Stimulated activated CD4-positive, alpha-beta T cell treated with anti-CD3 and anti-CD28 coated beads, Interleukin-12 subunit alpha, Interleukin-12 subunit beta, amount 100 ng/mL, for 24 hours (primary cell): ENCODE measurements around the gene CCL26.
"Not testable (repeated sequence)": the region's sequence is repeated elsewhere in the genome, so short reads cannot be mapped to it uniquely, and the experiment has no call there.

Source experiments
- DNase-seq, 2 experiments: peaks; one replicate each; pipeline ENCODE4 v3.0.0-alpha.2; 2020; ENCODE audit warnings: low read depth in 2 of 2

Gene CCL26

DNA sequence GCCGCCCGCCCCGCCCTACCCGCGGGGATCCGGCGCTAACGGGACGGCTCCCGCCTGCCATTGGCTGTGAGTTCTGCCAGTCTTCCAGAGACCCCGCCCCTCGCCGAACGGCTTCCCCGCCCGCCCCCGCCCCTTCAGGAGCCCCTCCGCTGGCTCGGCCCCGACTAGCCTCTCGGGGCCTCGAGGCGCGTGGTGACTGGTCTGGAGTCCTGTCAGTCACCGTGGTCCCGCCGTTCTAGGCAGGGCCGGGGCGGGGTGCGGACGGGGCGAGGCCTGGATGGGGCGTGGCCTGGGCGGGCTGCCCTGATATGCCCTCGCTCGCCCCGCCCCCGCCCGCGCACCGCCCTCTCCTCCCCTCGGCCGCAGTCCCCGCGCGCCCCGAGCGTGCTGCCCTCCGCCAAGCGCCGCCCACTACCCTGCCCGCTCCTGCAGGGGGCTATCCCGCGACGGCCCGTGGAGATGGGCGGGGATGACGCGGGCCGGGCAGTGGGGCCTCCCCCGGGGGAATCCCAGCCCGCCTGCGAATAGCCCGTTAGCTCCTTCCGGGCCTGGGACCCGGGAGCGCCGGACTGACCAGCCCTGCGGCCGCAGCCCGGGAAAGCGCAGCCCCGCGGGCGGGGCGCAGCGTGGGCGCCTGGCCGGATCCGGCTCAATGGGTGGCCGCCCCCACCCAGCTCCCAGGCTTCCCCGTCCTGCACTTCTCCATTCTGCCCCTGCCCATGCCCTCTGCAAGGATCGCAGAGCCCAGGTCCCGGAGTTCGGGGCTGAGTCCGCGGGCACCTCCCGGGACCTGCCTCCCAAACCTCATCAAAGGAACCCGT is 32.8 kb downstream of the CCL26 start:
- peak; percentile 96 to 98 for DNase-seq

DNA sequence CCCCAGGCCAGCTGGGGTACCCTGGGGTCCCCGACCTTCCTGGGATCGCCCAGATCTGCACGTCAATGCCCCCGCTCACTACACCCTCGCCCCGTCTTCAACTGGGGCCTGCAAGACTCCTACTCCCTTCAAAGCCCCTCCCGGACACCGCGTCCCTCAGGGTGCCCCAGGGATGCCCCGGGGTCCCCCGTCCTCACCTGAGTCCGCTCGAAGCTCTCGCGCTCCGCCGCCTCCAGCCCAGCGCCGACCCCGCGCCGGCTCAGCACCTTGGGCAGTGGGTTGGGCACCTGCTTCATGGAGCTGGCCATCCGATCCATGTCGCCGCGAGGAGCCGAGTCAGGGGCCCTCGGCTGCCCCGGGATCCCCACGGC is 33.4 kb downstream of the CCL26 start, which contains the start of gene HIP1:
HIP1 (minus strand) TSS at position 338 of the 371 bp plus-strand sequence; CDS start at position 317, 21 bp downstream.
- DNase-seq, result no peak

DNA sequence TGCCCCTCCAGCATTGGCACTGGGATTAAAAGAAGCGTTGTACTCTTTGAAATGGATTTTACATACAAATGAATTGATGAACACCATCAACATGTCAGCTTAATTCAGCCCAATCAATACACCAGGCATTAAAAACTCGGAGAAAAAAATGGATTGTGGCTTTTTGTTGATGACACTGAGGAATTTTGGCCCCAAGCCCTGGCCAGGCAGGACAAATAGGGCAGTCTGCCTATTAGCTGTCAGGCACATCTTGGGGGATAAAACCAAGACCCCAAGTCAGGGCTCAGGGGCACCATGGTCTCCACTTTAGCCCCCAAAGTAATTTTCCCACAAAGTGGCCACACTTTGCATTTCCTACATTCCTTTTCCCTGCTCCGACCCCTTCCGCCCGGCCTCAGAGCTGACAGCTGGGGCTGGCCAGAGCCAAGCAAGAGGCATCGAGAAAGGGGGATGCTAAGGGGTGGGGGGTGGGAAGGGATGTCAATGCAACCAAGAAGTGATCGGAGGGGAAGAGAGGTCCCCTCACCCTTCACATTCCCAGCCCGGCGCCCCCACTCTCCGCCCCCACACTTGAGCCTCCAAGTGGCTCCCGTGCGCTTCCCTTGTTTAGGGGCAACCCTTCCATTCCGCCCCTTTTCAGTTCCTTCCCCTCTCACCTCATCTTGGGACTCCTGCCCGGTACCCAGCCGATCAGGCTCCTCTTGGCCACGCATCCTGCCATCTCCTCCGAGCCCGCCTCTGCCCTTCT is 34.0 kb downstream of the CCL26 start:
- DNase-seq, result no peak

DNA sequence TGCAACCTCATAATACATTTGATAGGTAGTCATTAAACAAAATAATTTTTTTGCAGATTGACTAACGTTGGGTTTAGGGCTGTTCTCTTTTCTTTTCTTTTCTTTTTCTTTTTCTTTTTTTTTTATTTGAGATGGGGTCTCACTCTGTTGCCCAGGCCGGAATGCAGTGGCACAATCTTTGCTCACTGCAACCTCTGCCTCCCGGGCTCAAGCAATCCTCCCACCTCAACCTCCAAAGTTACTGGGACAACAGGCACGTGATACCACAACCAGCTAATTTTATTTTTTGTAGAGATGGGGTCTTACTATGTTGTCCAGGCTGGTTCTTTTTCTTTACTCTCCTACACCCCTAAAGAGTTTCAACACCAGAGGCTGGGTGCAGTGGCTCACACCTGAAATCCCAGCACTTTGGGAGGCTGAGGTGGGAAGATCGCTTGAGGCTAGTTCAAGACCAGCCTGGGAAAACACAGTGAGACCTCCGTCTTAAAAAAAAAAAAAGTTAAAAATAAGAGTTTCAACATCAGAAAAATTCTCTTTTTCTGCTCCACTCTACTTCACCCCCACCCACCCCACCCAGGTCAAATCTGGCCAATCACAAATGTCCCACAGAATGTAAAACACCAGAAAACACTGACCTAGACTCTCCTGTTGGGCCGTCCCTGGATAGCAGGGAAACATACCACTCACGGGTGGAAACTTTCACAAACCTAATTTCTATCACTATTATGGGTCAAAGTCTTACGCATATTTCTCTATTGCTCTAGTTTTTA is 36.2 kb downstream of the CCL26 start:
- DNase-seq, result no peak

DNA sequence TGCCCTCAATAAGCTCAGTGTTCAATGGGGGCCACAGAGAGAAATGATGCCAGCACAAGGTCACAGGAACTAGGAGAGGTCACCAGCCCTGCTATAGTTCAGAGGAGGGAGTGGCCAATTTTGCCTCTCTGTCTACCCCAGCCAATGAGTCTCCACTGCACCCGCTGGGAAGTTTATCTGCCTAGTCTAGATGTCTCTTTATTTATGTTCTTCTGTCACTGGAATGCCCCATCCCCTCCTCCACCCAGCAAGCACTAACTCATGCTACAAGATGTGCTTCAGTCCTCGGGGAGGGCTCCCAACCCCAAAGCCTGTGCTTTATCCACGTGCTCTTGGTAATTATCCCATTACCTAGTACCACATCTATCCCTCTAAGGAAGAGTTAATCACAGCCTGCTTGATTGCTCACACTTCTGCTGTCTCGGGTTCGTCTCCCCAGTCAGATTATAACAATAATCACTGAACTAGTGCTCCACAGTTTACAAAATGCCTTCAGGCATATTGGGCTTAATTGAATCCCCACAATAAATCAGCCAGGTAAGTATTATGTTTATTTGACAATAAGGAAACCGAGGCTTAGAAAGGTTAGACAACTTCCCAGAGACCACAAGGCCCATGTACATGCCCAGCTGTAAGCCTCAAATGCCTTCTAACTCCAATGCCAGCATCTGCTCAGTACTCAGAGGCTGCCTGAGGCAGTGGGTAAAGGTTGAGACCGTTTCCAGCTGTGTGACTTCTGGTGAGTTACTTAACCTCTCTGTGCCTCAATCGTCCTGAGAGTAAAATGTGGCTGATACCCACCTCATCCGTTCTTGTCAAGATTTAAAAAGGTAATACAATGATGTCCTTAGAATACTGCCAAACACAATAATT is 37.2 kb downstream of the CCL26 start:
- no peak for DNase-seq

DNA sequence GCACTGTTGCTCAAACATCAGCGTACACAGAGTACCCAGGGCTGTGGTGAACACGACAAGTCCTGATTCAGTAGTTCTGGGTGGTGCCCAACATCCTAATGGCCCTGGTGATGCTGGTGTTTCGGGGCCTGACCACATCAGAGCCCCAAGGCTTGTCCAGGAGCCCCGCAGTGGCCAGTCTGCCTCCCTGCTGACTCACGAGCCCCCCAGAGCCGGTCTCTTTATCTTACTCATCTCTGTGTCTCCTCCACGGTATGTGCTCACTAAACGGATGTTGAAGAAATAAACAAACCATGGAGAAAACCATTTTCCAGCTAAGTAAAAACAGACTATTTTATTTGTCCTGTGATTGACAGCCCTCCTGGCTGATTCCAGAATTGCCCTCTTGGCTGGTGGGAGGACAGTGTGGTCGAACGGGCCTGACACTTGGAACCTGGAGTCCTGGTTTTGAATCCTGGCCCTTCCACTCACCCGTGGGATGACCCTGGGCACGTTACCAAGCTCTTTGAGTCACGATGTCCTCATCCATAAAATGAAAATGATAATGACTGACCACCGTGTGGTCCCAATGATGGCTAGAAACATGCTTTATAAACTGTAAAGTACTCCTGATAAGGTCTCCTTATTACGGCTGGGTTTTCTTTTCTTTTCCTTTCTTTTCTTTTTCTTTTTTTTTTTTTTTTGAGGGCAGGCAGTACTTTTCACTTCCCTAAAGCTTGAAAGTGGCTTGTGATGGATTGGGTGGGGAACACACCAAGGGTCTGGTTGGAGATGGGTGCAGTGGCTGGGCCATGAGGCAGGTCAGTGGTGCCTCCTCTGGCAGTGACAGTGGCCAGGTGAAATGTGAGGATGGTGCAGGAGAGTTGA is 39.0 kb downstream of the CCL26 start:
- no peak for DNase-seq

DNA sequence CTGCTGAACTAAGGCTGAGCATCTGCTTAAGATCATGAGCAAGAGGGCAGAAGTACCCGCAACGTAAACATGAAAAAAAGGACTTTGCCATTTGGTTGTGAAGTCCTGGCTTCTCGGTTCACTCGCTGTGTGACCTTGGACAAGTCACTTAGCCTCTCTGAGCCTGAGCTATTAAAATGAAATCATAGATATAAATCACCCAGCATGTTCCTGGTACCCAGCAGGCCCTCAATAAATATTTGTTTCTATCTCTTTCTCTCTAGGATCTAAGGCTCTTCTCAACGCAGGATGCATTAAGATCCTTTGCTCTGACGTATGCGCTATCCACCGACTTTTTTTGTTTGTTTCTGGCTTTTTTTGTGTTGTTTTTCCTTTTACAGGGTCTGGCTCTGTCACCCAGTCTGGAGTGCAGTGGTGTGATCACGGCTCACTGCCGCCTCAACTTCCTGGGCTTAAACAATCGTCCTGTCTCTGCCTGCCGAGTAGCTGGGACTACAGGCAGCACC is 39.9 kb downstream of the CCL26 start:
- DNase-seq, result no peak

DNA sequence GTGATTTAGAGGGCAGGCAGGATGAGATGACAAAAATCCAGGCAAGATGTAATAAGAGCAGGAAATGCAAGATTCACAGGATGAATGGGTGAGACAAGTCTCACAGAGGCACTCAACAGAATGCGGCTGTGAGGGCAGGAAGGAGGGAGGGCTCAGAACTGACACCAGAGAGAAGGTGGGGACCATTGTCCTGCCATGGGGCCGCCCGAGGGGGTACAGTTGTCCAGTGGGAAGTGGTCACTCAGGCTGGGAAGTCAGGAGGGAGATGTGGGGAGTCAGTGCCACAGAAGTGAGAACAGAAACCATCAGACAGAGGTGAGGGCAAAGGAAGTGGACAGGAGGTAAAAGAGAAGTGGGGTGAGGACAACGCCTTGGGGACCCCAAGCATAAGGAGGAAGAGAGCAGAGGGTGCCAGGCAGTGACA is 42.1 kb downstream of the CCL26 start:
- no peak for DNase-seq

DNA sequence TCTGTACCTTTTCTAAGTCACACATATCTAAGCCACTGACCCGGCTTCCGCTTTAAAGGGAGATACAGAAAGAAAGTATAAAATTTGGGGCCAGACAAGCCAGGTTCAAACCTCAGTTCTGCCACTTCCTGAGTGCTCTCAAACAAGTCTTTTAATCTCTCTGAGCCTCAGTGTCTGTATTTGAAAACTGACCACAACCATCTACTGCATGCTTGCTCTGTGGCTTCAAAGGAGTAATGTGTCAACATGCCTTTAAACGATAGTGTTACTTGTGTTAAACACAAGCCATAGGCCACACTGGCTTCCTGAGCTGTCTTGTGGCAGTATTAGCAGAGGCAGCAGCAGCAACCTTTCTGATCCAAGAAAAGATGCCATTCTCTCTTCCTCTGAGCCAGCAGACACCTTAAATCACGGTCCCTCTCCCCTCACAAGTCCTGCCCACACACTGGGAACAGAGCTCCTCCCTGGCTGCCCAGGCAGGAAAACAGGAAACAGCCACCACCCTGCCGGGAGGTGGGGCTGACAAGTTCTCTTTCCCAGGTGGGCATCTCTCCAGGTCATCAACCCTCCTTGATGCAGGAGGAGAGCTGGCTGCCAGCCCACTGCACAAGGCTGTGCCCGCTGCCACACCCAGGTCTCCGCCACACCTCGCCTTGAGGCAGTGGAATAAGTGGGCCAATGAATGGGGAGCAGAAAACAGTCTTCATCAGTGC is 44.0 kb downstream of the CCL26 start:
- no peak for DNase-seq

DNA sequence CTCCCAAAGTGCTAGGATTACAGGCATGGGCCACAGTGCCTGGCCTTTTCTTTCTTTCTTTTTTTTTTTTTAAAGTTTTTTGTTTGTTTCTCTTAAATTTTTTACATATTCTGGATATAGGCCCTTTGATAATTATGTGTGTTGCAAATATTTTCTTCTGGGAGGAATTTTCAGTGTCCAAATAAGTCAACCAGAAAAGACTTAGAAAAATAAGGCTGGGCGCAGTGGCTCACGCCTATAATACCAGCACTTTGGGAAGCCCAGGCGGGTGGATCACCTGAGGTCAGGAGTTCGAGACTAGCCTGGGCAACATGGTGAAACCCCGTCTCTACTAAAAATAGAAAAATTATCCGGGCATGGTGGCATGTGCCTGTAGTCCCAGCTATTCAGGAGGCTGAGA is 44.7 kb downstream of the CCL26 start:
- DNase-seq, result not testable (repeated sequence)

DNA sequence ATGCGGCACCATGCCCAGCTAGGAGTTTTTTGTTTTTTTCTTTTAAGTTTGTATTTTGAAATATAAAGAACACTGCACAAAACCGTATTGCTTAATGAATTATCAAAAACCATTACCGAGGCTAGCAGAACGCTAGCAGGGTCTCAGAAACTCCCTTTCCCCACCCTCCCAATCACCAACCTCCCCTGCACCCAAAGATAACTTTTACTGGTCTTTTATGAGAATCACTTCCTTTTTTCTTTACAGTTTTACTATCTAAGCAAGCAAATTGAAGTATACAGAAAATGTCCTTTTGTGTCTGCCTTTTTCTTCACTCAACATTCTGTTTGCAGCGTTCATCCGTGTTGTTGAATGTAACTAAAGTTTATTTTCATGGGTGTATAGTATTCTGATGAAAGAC is 46.7 kb downstream of the CCL26 start:
- no peak for DNase-seq

DNA sequence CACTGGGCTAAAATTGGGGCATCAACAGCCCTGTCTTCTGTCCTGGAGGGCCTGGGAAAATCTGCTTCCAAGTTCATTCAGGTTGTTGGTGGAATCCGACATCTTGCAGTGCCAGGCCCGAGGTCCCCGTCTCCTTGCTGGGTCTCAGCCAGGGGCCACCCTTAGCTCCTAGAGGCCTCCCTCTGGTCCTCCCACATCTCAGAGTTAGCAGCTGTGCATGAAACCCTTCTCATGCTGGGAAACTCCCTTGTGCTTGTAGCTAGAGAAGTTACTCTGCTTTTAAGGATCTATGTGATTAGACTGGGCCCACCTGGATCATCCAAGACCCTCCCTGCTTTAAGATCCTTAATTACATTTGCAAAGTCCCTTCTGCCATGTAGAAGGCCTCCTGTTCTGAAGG is 48.6 kb downstream of the CCL26 start:
- DNase-seq, result no peak

DNA sequence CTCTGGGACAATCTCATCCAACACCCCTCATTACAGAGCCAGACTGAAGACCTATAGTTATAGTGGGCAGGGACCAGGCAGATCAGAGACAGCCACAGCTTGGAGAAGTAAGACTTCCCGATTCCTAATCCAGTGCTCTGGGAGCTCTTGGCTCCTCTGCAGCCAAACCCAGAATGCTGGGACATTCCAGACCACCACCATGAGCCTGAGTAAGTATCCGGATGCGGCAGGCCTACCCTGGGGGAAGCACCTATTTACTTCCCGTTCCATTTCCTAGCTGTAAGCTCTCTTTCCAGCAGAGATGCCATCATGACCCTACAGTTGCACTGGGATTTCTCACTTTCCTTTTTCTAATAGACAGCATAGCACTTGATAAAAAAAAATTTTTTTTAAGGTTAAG is 49.6 kb downstream of the CCL26 start:
- DNase-seq, result no peak

DNA sequence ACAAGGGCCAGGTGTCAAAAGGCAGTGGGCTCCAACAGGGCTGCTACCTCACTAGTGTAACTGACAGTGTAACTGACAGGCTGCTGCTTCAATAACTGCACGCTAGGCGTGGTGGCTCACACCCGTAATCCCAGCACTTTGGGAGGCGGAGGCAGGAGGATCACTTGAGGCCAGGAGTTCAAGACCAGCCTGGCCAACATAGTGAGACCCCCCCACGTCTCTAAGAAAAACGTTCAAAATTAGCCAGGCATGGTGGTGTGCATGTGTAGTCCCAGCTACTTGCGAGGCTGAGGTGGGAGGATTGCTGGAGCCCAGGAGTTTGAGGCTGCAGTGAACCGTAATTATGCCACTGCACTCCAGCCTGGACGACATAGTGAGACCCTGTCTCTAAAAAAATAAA is 50.1 kb downstream of the CCL26 start:
- DNase-seq, result not testable (repeated sequence)

DNA sequence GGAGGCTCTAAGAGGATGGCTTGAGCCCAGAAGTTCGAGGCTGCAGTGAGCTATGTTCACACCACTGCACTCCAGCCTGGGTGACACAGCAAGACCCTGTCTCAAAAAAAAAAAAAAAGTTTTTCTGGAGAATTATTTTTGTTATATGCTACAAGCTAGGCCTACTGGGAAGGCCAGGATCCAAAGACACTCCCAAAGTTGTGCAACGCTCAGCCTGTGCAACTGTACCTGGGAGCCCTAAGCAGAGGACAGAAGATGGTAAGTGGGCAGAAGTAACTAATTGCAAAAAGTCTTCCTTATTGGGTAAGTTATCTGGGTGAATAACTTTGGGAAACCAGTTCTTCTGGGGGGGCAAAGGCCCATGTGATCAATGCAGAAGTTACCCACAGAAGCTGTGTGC is 50.6 kb downstream of the CCL26 start:
- DNase-seq, result no peak

DNA sequence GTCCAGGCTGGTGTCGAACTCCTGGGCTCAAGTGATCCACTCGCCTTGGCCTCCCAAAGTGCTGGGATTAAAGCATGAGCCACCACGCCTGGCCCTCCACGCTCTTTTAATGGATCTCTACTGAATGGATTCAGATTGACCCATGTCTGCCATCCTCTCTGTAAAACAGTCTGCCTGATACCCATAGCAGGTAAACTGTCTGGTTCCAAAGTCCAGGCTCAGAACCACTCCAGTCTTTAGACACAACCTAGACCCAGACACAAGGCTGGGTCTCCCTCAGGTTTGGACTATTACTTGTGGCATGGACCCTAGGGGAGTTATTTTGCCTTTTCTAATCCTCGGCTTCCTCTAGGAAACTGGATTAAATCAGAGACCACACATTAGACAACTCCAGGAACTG is 52.4 kb downstream of the CCL26 start:
- DNase-seq, result no peak
